Smooth muscle cell (in vitro differentiated cells): ENCODE results near the gene RHOF. TPM values are rescaled to one million over a fixed set of nuclear protein-coding genes. Genes with fewer than 3 reads are reported as not detected.

ENCODE experiments used
- DNase-seq: peaks from one replicate; lab custom pipeline; 2025; ENCODE audit not compliant: unreplicated experiment; lab: John Stamatoyannopoulos, UW
- H2AFZ ChIP-seq: fragments of 200-600 bp; sonication (generic); 2 replicates; pipeline ENCODE4 v1.6.0; 2016; ENCODE audit warnings: antibody characterized with exemption, low read depth, mild to moderate bottlenecking
- H3F3A ChIP-seq: fragments of 200-600 bp; sonication (generic); 2 replicates; pipeline ENCODE4 v1.6.0; 2017; ENCODE audit warnings: antibody characterized with exemption, low read depth
- H3K27ac ChIP-seq: fragments of 200-600 bp; sonication (generic); 2 replicates; pipeline ENCODE4 v1.5.1; 2016; ENCODE audit warnings: low read depth, mild to moderate bottlenecking
- H3K27me3 ChIP-seq: fragments of 200-600 bp; sonication (generic); 2 replicates; pipeline ENCODE4 v1.6.1; 2016; ENCODE audit warnings: low read depth, mild to moderate bottlenecking
- H3K36me3 ChIP-seq: fragments of 200-600 bp; sonication (generic); 2 replicates; pipeline ENCODE4 v1.5.1; 2016; ENCODE audit warnings: low read depth
- H3K4me1 ChIP-seq: fragments of 200-600 bp; sonication (generic); 2 replicates; pipeline ENCODE4 v1.5.1; 2016; ENCODE audit warnings: low read depth
- H3K4me2 ChIP-seq: fragments of 200-600 bp; sonication (generic); 2 replicates; pipeline ENCODE4 v1.6.0; 2016; ENCODE audit warnings: mild to moderate bottlenecking
- H3K4me3 ChIP-seq: fragments of 200-600 bp; sonication (generic); 2 replicates; pipeline ENCODE4 v1.5.1; 2016; ENCODE audit warnings: mild to moderate bottlenecking
- H3K79me2 ChIP-seq: fragments of 200-600 bp; sonication (generic); 2 replicates; pipeline ENCODE4 v1.6.0; 2016; ENCODE audit warnings: low read depth, mild to moderate bottlenecking
- H3K9ac ChIP-seq: fragments of 200-600 bp; sonication (generic); 2 replicates; pipeline ENCODE4 v1.6.0; 2016; ENCODE audit warnings: low read depth
- H3K9me3 ChIP-seq: fragments of 200-600 bp; sonication (generic); replicated peaks from 2 replicates; pipeline ENCODE4 v1.5.1; 2016; ENCODE audit warnings: low read depth
- H4K20me1 ChIP-seq: fragments of 200-600 bp; sonication (generic); 2 replicates; pipeline ENCODE4 v1.6.0; 2016; ENCODE audit warnings: low read depth
- CTCF ChIP-seq: fragments of 200-600 bp; sonication (generic); IDR thresholded peaks from 2 replicates; pipeline ENCODE4 v1.5.1; 2017; ENCODE audit warnings: borderline replicate concordance, mild to moderate bottlenecking, antibody characterized with exemption; ENCODE audit not compliant: insufficient read depth, poor library complexity, severe bottlenecking
- WGBS: methylation state at CpG from one replicate; pipeline ENCODE4 v1.1.7; 2016; ENCODE audit warnings: low lambda C conversion rate; 5-methylcytosine and 5-hydroxymethylcytosine counted together
- polyA plus RNA-seq: library from polyadenylated mRNA; unstranded; fragments of >200 nt; fragmentation: Nextera tagmentation; extraction: Ambion mirVana; gene quantifications from 2 replicates; pipeline ENCODE4 v1.2.1, GENCODE V29; 2016
- total RNA-seq: library from RNA; depleted of rRNA; stranded (reverse); fragments of >200 nt; gene quantifications from 2 replicates; pipeline ENCODE4 v1.2.3, GENCODE V29; 2014

Gene RHOF
- total and polyA plus RNA-seq, 2 experiments from 2014 or later, result 15.3 to 25.9 TPM

DNA sequence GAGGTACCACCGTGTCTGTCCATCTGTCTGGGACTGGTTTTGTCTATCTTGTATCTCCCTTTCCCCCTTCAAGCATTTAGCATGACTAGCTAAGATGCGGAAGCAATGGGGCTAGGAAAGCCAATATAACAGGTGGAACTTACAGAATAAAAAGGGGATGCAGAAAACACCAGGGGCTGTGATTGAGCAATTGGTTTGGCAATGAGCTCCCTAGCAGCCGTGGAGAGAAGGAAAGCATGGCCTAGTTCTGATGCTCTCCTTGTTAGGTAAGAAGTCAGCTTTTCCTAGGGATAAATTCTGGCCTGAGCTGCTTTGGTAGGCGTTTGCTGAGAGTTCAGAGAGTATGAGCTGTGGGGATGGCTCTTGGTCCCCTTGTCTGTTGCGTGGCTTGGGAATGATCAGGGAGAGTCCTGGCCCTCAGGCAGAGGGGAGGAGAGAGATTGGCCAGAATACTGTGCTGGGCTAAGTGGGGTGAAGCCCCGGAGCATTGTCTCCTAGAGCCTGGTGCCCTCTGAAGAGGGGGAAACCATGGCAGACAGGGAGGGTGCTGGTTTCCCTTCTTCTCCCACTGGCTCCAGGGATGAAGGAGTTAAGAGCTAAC, 17.4 kb upstream of the RHOF start:
- Histone ChIP-seq H2AFZ (no peak overlapping the region), H3K27me3 (no peaks in the 10 kb centered on the region), H3F3A (peaks cover 11% of the 10 kb centered on the region), H3K36me3 (no peaks in the 10 kb centered on the region), H3K27ac (no peak overlapping the region), H3K4me3 (peak overlapping the region; percentile 57), H3K4me1 (peaks cover 21% of the 10 kb centered on the region), H4K20me1 (peaks cover 84% of the 10 kb centered on the region), H3K79me2 (peaks cover 80% of the 10 kb centered on the region), H3K9me3 (no peaks in the 10 kb centered on the region), H3K4me2 (peak overlapping the region; percentile 84), H3K9ac (no peak overlapping the region)
- 73% methylated on average over 6 of the region's 6 CpGs for WGBS
- no peak for DNase-seq
- TF ChIP-seq CTCF, result no peak

DNA sequence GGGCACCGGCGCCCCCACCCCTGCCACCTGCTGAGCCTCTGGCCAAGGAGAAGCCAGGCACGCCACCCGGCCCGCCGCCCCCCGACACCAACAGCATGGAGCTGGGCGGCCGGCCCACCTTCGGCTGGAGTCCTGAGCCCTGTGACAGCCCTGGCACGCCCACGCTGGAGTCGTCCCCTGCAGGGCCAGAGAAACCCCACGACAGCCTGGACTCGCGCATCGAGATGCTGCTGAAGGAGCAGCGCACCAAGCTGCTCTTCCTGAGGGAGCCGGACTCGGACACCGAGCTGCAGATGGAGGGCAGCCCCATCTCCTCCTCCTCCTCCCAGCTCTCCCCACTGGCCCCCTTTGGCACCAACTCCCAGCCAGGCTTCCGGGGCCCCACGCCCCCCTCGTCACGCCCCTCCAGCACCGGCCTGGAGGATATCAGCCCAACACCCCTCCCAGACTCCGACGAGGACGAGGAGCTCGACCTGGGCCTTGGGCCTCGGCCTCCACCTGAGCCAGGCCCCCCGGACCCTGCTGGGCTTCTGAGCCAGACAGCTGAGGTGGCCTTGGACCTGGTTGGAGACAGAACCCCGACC, 16.8 kb upstream of the RHOF start:
- H3K4me3 ChIP-seq, result no peak overlapping the region

GRCh38 chr12:121809712-121810116, 16.2 kb upstream of the RHOF start:
- peaks cover 79% of the 10 kb centered on the region for H4K20me1 ChIP-seq
- no peak for TF ChIP-seq CTCF
- 98% methylated on average over 27 of the region's 27 CpGs for WGBS

More for the DNA sequence above, 16.8 kb upstream of the RHOF start:
- H3K9ac ChIP-seq, result no peak overlapping the region
- TF ChIP-seq CTCF, result no peak
- no peaks in the 10 kb centered on the region for H3K36me3 ChIP-seq
- WGBS, result 93% methylated on average over 30 of the region's 33 CpGs
- H3K27ac ChIP-seq, result no peak overlapping the region
- no peaks in the 10 kb centered on the region for H3K27me3 ChIP-seq
- H3K4me2 ChIP-seq, result no peak overlapping the region
- no peaks in the 10 kb centered on the region for H3K9me3 ChIP-seq
- H2AFZ ChIP-seq, result no peak overlapping the region
- peaks cover 84% of the 10 kb centered on the region for H3K79me2 ChIP-seq
- no peak for DNase-seq
- H4K20me1 ChIP-seq, result peaks cover 84% of the 10 kb centered on the region
- H3F3A ChIP-seq, result peaks cover 11% of the 10 kb centered on the region
- peaks cover 28% of the 10 kb centered on the region for H3K4me1 ChIP-seq

GRCh38 chr12:121808623-121809022, 15.1 kb upstream of the RHOF start:
- Histone ChIP-seq H3K4me2 (no peak overlapping the region), H3K9me3 (no peaks in the 10 kb centered on the region), H4K20me1 (peaks cover 71% of the 10 kb centered on the region), H3K36me3 (no peaks in the 10 kb centered on the region), H3K79me2 (peaks cover 82% of the 10 kb centered on the region), H3F3A (peaks cover 11% of the 10 kb centered on the region), H2AFZ (no peak overlapping the region), H3K4me1 (peaks cover 29% of the 10 kb centered on the region), H3K27ac (no peak overlapping the region), H3K9ac (no peak overlapping the region), H3K27me3 (no peaks in the 10 kb centered on the region), H3K4me3 (no peak overlapping the region)
- DNase-seq, result no peak
- TF ChIP-seq CTCF, result no peak
- WGBS, result over 99% methylated on average over 8 of the region's 8 CpGs

More at GRCh38 chr12:121809712-121810116, 16.2 kb upstream of the RHOF start:
- DNase-seq, result no peak
- Histone ChIP-seq H3K79me2 (peaks cover 84% of the 10 kb centered on the region), H3K4me3 (no peak overlapping the region), H3K9ac (no peak overlapping the region), H2AFZ (no peak overlapping the region), H3K4me1 (peaks cover 29% of the 10 kb centered on the region), H3K27ac (no peak overlapping the region), H3F3A (peaks cover 11% of the 10 kb centered on the region), H3K4me2 (no peak overlapping the region), H3K36me3 (no peaks in the 10 kb centered on the region), H3K9me3 (no peaks in the 10 kb centered on the region), H3K27me3 (no peaks in the 10 kb centered on the region)
